Measurements from ENCODE around the gene RNF167. TPM values are rescaled to one million over a fixed set of nuclear protein-coding genes. Genes with fewer than 3 reads are reported as not detected.
A peak's percentile ranks its signal among the peaks of the same experiment; 100 is the strongest.
"Not testable (repeated sequence)": the region's sequence is repeated elsewhere in the genome, so short reads cannot be mapped to it uniquely, and the experiment has no call there.

RNF167 gene
- total RNA-seq, 1 donor from 2014 or later, result 73.1 TPM

GRCh38 chr17:4908711-4909496, 31.2 kb upstream of the RNF167 start:
- peak in 1 of 2 experiments; percentile 73 for DNase-seq (ENCODE audit: low spot score in 2 of 2, unreplicated experiment in 2 of 2)
- H3K27me3 Mint-ChIP-seq (ENCODE audit: low read depth), result no peaks in the 10 kb centered on the region

GRCh38 chr17:4913994-4914393, 26.1 kb upstream of the RNF167 start:
- H3K9me3 Mint-ChIP-seq, result no peaks in the 10 kb centered on the region
- no peaks in the 10 kb centered on the region for H3K27me3 Mint-ChIP-seq (ENCODE audit: low read depth)
- peaks cover 17% of the 10 kb centered on the region for H3K4me1 Mint-ChIP-seq
- no peak for DNase-seq (ENCODE audit: low spot score in 2 of 2, unreplicated experiment in 2 of 2)
- H3K36me3 Mint-ChIP-seq, result no peaks in the 10 kb centered on the region
- no peak overlapping the region for H3K4me3 Mint-ChIP-seq
- peak overlapping the region; percentile 22 for H3K27ac Mint-ChIP-seq
- TF ChIP-seq CTCF (IDR thresholded peaks at IDR 0.05; ENCODE audit: unreplicated experiment), result no peak

More at GRCh38 chr17:4908711-4909496, 31.2 kb upstream of the RNF167 start:
- Mint-ChIP-seq H3K9me3 (no peaks in the 10 kb centered on the region), H3K4me3 (no peak overlapping the region), H3K4me1 (peaks cover 13% of the 10 kb centered on the region), H3K27ac (no peak overlapping the region), H3K36me3 (no peaks in the 10 kb centered on the region)
- TF ChIP-seq CTCF (IDR thresholded peaks at IDR 0.05; ENCODE audit: unreplicated experiment), result peak; percentile 48

- peaks cover 18% of the 10 kb centered on the region for H3K4me1 Mint-ChIP-seq
- H3K36me3 Mint-ChIP-seq; H3K9me3 Mint-ChIP-seq; H3K27me3 Mint-ChIP-seq (ENCODE audit: low read depth); DNase-seq (ENCODE audit: low spot score in 2 of 2, unreplicated experiment in 2 of 2); H3K4me3 Mint-ChIP-seq; H3K27ac Mint-ChIP-seq: not testable (repeated sequence)
Measured at GRCh38 chr17:4914551-4914950, 25.5 kb upstream of the RNF167 start.

- TF ChIP-seq CTCF (IDR thresholded peaks at IDR 0.05; ENCODE audit: unreplicated experiment), result no peak
- peak overlapping the region; percentile 4 for H3K4me3 Mint-ChIP-seq
- DNase-seq (ENCODE audit: low spot score in 2 of 2, unreplicated experiment in 2 of 2), result no peak
- H3K27ac Mint-ChIP-seq, result peak overlapping the region; percentile 78
- no peaks in the 10 kb centered on the region for H3K27me3 Mint-ChIP-seq (ENCODE audit: low read depth)
- H3K36me3 Mint-ChIP-seq, result no peaks in the 10 kb centered on the region
- no peaks in the 10 kb centered on the region for H3K9me3 Mint-ChIP-seq
- H3K4me1 Mint-ChIP-seq, result peaks cover 11% of the 10 kb centered on the region
Measured at GRCh38 chr17:4919511-4920047, 20.5 kb upstream of the RNF167 start.

- no peak for DNase-seq (ENCODE audit: low spot score in 2 of 2, unreplicated experiment in 2 of 2)
- H3K4me1 Mint-ChIP-seq, result peaks cover 11% of the 10 kb centered on the region
- H3K27me3 Mint-ChIP-seq (ENCODE audit: low read depth), result no peaks in the 10 kb centered on the region
- H3K36me3 Mint-ChIP-seq, result no peaks in the 10 kb centered on the region
- H3K27ac Mint-ChIP-seq, result peak overlapping the region; percentile 16
- TF ChIP-seq CTCF (IDR thresholded peaks at IDR 0.05; ENCODE audit: unreplicated experiment), result no peak
- H3K4me3 Mint-ChIP-seq, result no peak overlapping the region
- H3K9me3 Mint-ChIP-seq, result no peaks in the 10 kb centered on the region
Measured at GRCh38 chr17:4920351-4921048, 19.6 kb upstream of the RNF167 start.

GRCh38 chr17:4921320-4921719, 18.7 kb upstream of the RNF167 start:
- no peak for TF ChIP-seq CTCF (IDR thresholded peaks at IDR 0.05; ENCODE audit: unreplicated experiment)
- Mint-ChIP-seq H3K4me3 (no peak overlapping the region), H3K4me1 (peaks cover 11% of the 10 kb centered on the region), H3K27me3 (ENCODE audit: low read depth) (no peaks in the 10 kb centered on the region), H3K9me3 (no peaks in the 10 kb centered on the region), H3K27ac (no peak overlapping the region), H3K36me3 (no peaks in the 10 kb centered on the region)
- DNase-seq (ENCODE audit: low spot score in 2 of 2, unreplicated experiment in 2 of 2), result no peak

- H3K4me1 Mint-ChIP-seq; H3K27me3 Mint-ChIP-seq (ENCODE audit: low read depth); DNase-seq (ENCODE audit: low spot score in 2 of 2, unreplicated experiment in 2 of 2); H3K36me3 Mint-ChIP-seq; H3K9me3 Mint-ChIP-seq; H3K4me3 Mint-ChIP-seq: not testable (repeated sequence)
- peak overlapping the region; percentile 37 for H3K27ac Mint-ChIP-seq
Measured at GRCh38 chr17:4926577-4927335, 13.3 kb upstream of the RNF167 start.

Data from mesothelial cell of epicardium (in vitro differentiated cells).